MCF 10A (cell line): ENCODE data around the gene WWC1. TPM values are rescaled to one million over a fixed set of nuclear protein-coding genes. Genes with fewer than 3 reads are reported as not detected.

Source experiments
- BruUV-seq: library from RNA; stranded (reverse); fragments of 400-500 nt; replicated peaks from 2 replicates; lab custom pipeline; 2021; lab: Mats Ljungman, UMichigan
- CTCF ChIA-PET: fragments of 300-600 bp; sonication (Branson Sonifier 250); formaldehyde crosslinking; extraction: SDS; loops from one replicate; lab custom pipeline; 2021; ENCODE audit warnings: antibody characterized with exemption, inconsistent platforms; lab: Yijun Ruan, JAX
- POLR2A ChIA-PET: fragments of 300-600, 350-650 bp; sonication (Branson Sonifier 250); formaldehyde crosslinking; extraction: SDS; loops from one replicate; lab custom pipeline; 2020; ENCODE audit warnings: antibody characterized with exemption, inconsistent platforms; lab: Yijun Ruan, JAX
- DNase-seq: peaks from one replicate; pipeline ENCODE4 v3.0.0-alpha.2; 2018; ENCODE audit not compliant: unreplicated experiment
- H3K27ac Mint-ChIP-seq: one replicate; pipeline ENCODE4 v1.8.0; 2022; ENCODE audit warnings: mild to moderate bottlenecking, low read depth, mixed read lengths; ENCODE audit not compliant: unreplicated experiment
- H3K27me3 Mint-ChIP-seq: one replicate; pipeline ENCODE4 v1.8.0; 2022; ENCODE audit warnings: mixed read lengths; ENCODE audit not compliant: insufficient read depth, unreplicated experiment
- H3K36me3 Mint-ChIP-seq: one replicate; pipeline ENCODE4 v1.8.0; 2022; ENCODE audit warnings: mild to moderate bottlenecking, moderate library complexity, mixed read lengths; ENCODE audit not compliant: insufficient read depth, unreplicated experiment
- H3K4me1 Mint-ChIP-seq: one replicate; pipeline ENCODE4 v1.8.0; 2022; ENCODE audit warnings: mixed read lengths; ENCODE audit not compliant: insufficient read depth, unreplicated experiment
- H3K4me3 Mint-ChIP-seq: one replicate; pipeline ENCODE4 v1.8.0; 2022; ENCODE audit warnings: mild to moderate bottlenecking, moderate library complexity, mixed read lengths; ENCODE audit not compliant: unreplicated experiment
- H3K9me3 Mint-ChIP-seq: one replicate; pipeline ENCODE4 v1.8.0; 2022; ENCODE audit warnings: mixed read lengths; ENCODE audit not compliant: unreplicated experiment
- CTCF ChIP-seq: fragments of 200-600 bp; IDR thresholded peaks from one replicate; pipeline ENCODE4 v1.8.0; 2022; ENCODE audit warnings: antibody characterized with exemption, mild to moderate bottlenecking; ENCODE audit not compliant: unreplicated experiment
- intact Hi-C: fragments of 100-400 bp; cut with micrococcal nuclease; formaldehyde crosslinking; loops from 2 replicates; pipeline ENCODE4 v1.14.1; 2022
- total RNA-seq: library from RNA; stranded (reverse); gene quantifications from 2 replicates; pipeline ENCODE4 v1.2.3, GENCODE V29; 2022

Gene WWC1
- total RNA-seq, 1 experiment from 2014 or later: 47.0 TPM

GRCh38 chr5:168471785-168472184 lies 180.3 kb downstream of the WWC1 start:
- no peak for DNase-seq
- H3K27ac Mint-ChIP-seq: peak overlapping the region; percentile 6
- H3K36me3 Mint-ChIP-seq: peaks cover 33% of the 10 kb centered on the region
- H3K4me1 Mint-ChIP-seq: peaks cover 15% of the 10 kb centered on the region
- no peaks in the 10 kb centered on the region for H3K9me3 Mint-ChIP-seq
- no peak overlapping the region for H3K4me3 Mint-ChIP-seq
- no peak for TF ChIP-seq CTCF
- intact Hi-C loops: loop anchor here (1.0 to 5.0 kb wide), 4 partner anchors 15 to 831 kb away; partner anchors contain the start of genes RARS1 and SLIT3
- ChIA-PET CTCF (interaction anchor here (0.7 to 4.2 kb wide), 5 partner anchors 10 to 202 kb away, joined by 3 to 33 read pairs (median 9); partner anchors contain the start of gene RARS1), POLR2A (interaction anchor here (0.5 kb wide), 1 partner anchor 135 kb away, joined by 3 read pairs; no protein-coding TSS in a partner anchor)
- H3K27me3 Mint-ChIP-seq: no peaks in the 10 kb centered on the region
- BruUV-seq: no TSS peak

- DNase-seq: peak; percentile 78
- peaks cover 29% of the 10 kb centered on the region for H3K36me3 Mint-ChIP-seq
- POLR2A ChIA-PET: interaction anchor here (0.5 to 0.6 kb wide), 2 partner anchors 69 to 135 kb away, joined by 3 read pairs; no protein-coding TSS in a partner anchor
- H3K4me1 Mint-ChIP-seq: peaks cover 15% of the 10 kb centered on the region
- BruUV-seq: no TSS peak
- intact Hi-C loops: loop anchor here (1.0 to 5.0 kb wide), 4 partner anchors 14 to 830 kb away; partner anchors contain the start of genes RARS1 and SLIT3
- H3K27ac Mint-ChIP-seq: peak overlapping the region; percentile 6
- H3K4me3 Mint-ChIP-seq: no peak overlapping the region
- H3K27me3 Mint-ChIP-seq: no peaks in the 10 kb centered on the region
- no peaks in the 10 kb centered on the region for H3K9me3 Mint-ChIP-seq
- CTCF ChIA-PET: interaction anchor here (0.6 to 4.2 kb wide), 8 partner anchors 10 to 896 kb away, joined by 3 to 33 read pairs (median 4); partner anchors contain the start of gene RARS1
- TF ChIP-seq CTCF: peak; percentile 60
Observed at GRCh38 chr5:168472329-168472728, 180.9 kb downstream of the WWC1 start.

- POLR2A ChIA-PET: interaction anchor here (0.9 kb wide), 1 partner anchor 14 kb away, joined by 3 read pairs; no protein-coding TSS in a partner anchor
- Mint-ChIP-seq H3K27me3 (no peaks in the 10 kb centered on the region), H3K27ac (no peak overlapping the region), H3K4me1 (peaks cover 15% of the 10 kb centered on the region), H3K4me3 (no peak overlapping the region), H3K9me3 (no peaks in the 10 kb centered on the region), H3K36me3 (peaks cover 16% of the 10 kb centered on the region)
- CTCF ChIA-PET: interaction anchor here (0.8 kb wide), 1 partner anchor 12 kb away, joined by 6 read pairs; the partner anchor contains the start of gene RARS1
- no peak for TF ChIP-seq CTCF
- BruUV-seq: no TSS peak
- intact Hi-C loops: loop anchor here (5.0 kb wide), 2 partner anchors 473 to 828 kb away; partner anchors contain the start of gene SLIT3
- no peak for DNase-seq
Observed at GRCh38 chr5:168474319-168474718, 182.9 kb downstream of the WWC1 start.

GRCh38 chr5:168477060-168477459 lies 185.6 kb downstream of the WWC1 start:
- Mint-ChIP-seq H3K9me3 (no peaks in the 10 kb centered on the region), H3K27ac (no peak overlapping the region), H3K4me1 (peaks cover 10% of the 10 kb centered on the region), H3K27me3 (no peaks in the 10 kb centered on the region), H3K36me3 (peaks cover 5% of the 10 kb centered on the region), H3K4me3 (no peak overlapping the region)
- intact Hi-C loops: no loop called here
- ChIA-PET CTCF (interaction anchor here (0.7 to 1.8 kb wide), 3 partner anchors 9 to 207 kb away, joined by 3 to 11 read pairs (median 4); partner anchors contain the start of gene RARS1), POLR2A (interaction anchor here (1.6 kb wide), 1 partner anchor 8 kb away, joined by 7 read pairs; no protein-coding TSS in a partner anchor)
- BruUV-seq: no TSS peak
- TF ChIP-seq CTCF: no peak
- no peak for DNase-seq
